Spleen (tissue), 7 donors: ENCODE data around the gene RAB25.

Source experiments
- CTCF ChIP-seq, 11 experiments: fragments of 200-600 bp in 7 of 11; fragments of 450-650 bp in 4 of 11; sonication (generic) in 4 of 11; IDR thresholded peaks in 8 of 11; conservative IDR thresholded peaks in 3 of 11; 1 replicate in 7 of 11; 2 replicates in 4 of 11; pipeline versions ENCODE4 v1.4.0 to v1.8.0; 2016 to 2021; ENCODE audit warnings: antibody characterized with exemption in 11 of 11, inconsistent platforms in 4 of 11, mild to moderate bottlenecking in 1 of 11
- POLR2AphosphoS5 ChIP-seq, 3 donors: sonication (generic); formaldehyde crosslinking; IDR thresholded peaks; one replicate each; pipeline ENCODE4 v1.5.1; 2017; ENCODE audit warnings: antibody characterized with exemption in 3 of 3
- donor health status: DM: no; HTN: no; CAD: no; lungs with moderate emphysema.
- donor health status: DM: no; HTN: no; CAD: no.
- donor health status: DM: no; HTN: no; CAD: no.

GRCh38 chr1:156072251-156072650, 11.3 kb downstream of the RAB25 start:
- TF ChIP-seq CTCF (IDR thresholded peaks at IDR 0.05 in 8 of 11, conservative IDR thresholded peaks at IDR 0.05 in 3 of 11) (no peak), POLR2AphosphoS5 (IDR thresholded peaks at IDR 0.05) (no peak)
